Naive thymus-derived CD8-positive, alpha-beta T cell (primary cell): ENCODE results near the gene XRCC1. TPM values are rescaled to one million over a fixed set of nuclear protein-coding genes. Genes with fewer than 3 reads are reported as not detected.

Experiments
- ATAC-seq, 2 donors: fragments of 150-1000 bp; cut with Tn5 transposase in 1 of 2; sonication (Bioruptor Pico), chemical (Tn5 transposase) in 1 of 2; 1 replicate in 1 of 2; 2 replicates in 1 of 2; pipeline ENCODE4 v1.10.0; 2021; ENCODE audit warnings: mild to moderate bottlenecking in 2 of 2, moderate library complexity in 2 of 2
- POLR2A ChIA-PET: fragments of 350-600 bp; sonication (Branson Sonifier 250); formaldehyde crosslinking; loops from one replicate; lab custom pipeline; 2021; ENCODE audit warnings: antibody characterized with exemption; lab: Charles Lee
- DNase-seq, 10 donors: peaks; one replicate each; pipeline versions ENCODE4 v3.0.0 to v3.0.0-alpha.2; 2020 to 2022
- H3K27ac Mint-ChIP-seq, 10 donors: one replicate each; pipeline ENCODE4 v1.8.0; 2020 to 2022; ENCODE audit warnings: mild to moderate bottlenecking in 10 of 10, mixed read lengths in 10 of 10, moderate library complexity in 4 of 10, inconsistent platforms in 1 of 10
- H3K27me3 Mint-ChIP-seq, 5 donors: one replicate each; pipeline ENCODE4 v1.8.0; 2021 to 2022; ENCODE audit warnings: mixed read lengths in 5 of 5
- H3K36me3 Mint-ChIP-seq, 3 donors: one replicate each; pipeline ENCODE4 v1.8.0; 2020 to 2022; ENCODE audit warnings: mixed read lengths in 3 of 3, mild to moderate bottlenecking in 2 of 3, inconsistent platforms in 1 of 3
- H3K4me1 Mint-ChIP-seq, 4 donors: one replicate each; pipeline ENCODE4 v1.8.0; 2021 to 2022; ENCODE audit warnings: mixed read lengths in 4 of 4
- H3K4me3 Mint-ChIP-seq, 10 donors: one replicate each; pipeline ENCODE4 v1.8.0; 2020 to 2022; ENCODE audit warnings: mild to moderate bottlenecking in 10 of 10, mixed read lengths in 10 of 10, moderate library complexity in 6 of 10, inconsistent platforms in 1 of 10
- H3K9me3 Mint-ChIP-seq, 9 donors: one replicate each; pipeline ENCODE4 v1.8.0; 2020 to 2022; ENCODE audit warnings: mixed read lengths in 9 of 9, mild to moderate bottlenecking in 3 of 9, inconsistent platforms in 1 of 9, moderate library complexity in 1 of 9
- polyA plus RNA-seq, 3 donors: library from polyadenylated mRNA; unstranded; fragments of 300-500 nt; fragmentation: Illumina TruSeq; gene quantifications; one replicate each; pipeline ENCODE4 v1.2.3, GENCODE V29; 2021
- total RNA-seq, 8 experiments: library from RNA in 2 of 8; stranded (reverse) in 2 of 8; gene quantifications; one replicate each; pipeline ENCODE4 v1.2.3 and lab custom pipeline; 2021 to 2026

XRCC1 gene
- total and polyA plus RNA-seq, 5 experiments from 2014 or later: 16.8 to 39.0 (median 34.6) TPM

DNA sequence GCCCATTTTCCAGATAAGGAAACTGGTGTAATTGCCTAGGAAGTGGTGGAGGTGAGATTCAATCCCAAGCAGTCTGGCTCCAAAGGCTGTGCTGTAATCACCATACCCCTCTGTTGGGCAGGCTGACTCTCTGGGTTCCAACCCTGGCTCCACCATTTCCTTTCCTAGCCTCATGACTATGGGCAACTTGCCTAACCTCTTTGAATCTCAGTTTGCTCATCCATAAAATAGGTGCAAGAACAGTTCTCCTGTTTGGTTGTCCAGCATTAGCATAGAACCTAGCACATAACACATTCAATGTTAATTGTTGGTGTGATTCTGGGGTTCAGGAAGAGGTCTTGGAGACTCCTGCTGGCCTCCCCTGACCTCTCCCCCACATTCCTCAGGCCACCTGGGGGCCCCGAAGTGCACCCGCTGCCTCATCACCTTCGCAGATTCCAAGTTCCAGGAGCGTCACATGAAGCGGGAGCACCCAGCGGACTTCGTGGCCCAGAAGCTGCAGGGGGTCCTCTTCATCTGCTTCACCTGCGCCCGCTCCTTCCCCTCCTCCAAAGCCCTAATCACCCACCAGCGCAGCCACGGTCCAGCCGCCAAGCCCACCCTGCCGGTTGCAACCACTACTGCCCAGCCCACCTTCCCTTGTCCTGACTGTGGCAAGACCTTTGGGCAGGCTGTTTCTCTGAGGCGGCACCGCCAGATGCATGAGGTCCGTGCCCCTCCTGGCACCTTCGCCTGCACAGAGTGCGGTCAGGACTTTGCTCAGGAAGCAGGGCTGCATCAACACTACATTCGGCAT, 23.3 kb upstream of the XRCC1 start:
- Mint-ChIP-seq H3K36me3 (peaks cover 0 to 36% (median 0%) of the 10 kb centered on the region in 3 donors), H3K9me3 (no peaks in the 10 kb centered on the region), H3K27ac (peak overlapping the region in 7 of 10 donors; percentile 33 to 100 (median 100)), H3K27me3 (peaks cover 0 to 2% (median 0%) of the 10 kb centered on the region in 5 donors), H3K4me3 (peak overlapping the region in 5 of 10 donors; percentile 43 to 99 (median 96)), H3K4me1 (peaks cover 24 to 46% (median 42%) of the 10 kb centered on the region in 4 donors)
- POLR2A ChIA-PET: interaction anchor here (0.7 kb wide), 1 partner anchor 540 kb away, joined by 3 read pairs; no protein-coding TSS in a partner anchor
- ATAC-seq: no peak
- no peak for DNase-seq

DNA sequence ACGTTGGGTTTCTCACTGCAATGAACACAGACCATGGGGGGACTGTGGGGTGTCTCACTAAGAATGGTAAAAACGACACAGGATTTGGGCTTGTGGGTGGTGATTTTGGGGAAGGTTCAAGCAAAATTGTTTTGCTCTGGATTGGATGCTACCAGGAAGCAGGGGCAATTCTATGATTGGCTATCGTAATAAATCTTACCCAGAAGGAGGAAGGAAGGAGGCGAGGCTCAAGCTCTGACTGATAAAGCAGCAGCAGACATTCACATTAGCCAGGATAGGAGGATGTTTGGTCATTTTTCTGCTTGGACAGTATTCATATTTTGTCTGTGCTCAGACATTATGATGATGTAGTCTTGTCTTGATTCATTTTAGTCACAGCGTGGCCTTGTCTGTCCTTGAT, 22.5 kb upstream of the XRCC1 start:
- H3K36me3 Mint-ChIP-seq: peaks cover 0 to 41% (median 0%) of the 10 kb centered on the region in 3 donors
- POLR2A ChIA-PET: interaction anchor here (1.5 to 5.4 kb wide), 4 partner anchors 23 to 64 kb away, joined by 5 to 55 read pairs (median 50); partner anchors contain the start of genes PINLYP, XRCC1 and ZNF575

DNA sequence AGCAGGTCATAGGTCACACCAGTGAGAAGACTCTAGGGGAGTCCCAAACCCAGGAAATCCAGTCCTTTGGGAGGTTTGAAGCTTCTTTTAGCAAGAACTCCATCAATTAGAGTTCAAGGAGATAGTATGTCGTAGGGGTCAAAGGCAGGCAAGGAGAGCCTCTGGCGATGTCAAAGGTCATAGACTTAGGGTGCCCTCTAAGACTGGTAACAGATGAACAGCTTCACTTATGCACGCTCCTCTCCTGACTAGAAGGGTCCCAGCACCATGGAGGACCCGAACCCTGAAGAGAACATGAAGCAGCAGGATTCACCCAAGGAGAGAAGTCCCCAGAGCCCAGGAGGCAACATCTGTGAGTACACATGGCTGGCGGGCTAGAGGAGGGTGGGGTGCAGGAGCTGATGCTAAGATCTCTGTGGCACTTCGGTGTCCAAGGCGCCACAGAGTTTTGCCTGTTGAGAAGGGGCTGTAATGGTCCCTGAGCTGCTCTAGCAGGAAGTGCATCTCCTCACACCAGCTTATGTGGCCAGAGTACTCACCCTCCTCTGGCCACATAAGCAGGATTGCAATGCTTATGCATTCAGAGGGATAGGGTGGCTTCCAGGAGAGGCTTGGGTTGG, 21.6 kb upstream of the XRCC1 start:
- H3K36me3 Mint-ChIP-seq: peaks cover 0 to 42% (median 3%) of the 10 kb centered on the region in 3 donors
- H3K9me3 Mint-ChIP-seq: no peaks in the 10 kb centered on the region
- peak in 1 of 10 donors; percentile 18 for DNase-seq
- peak overlapping the region; percentile 96 to 100 (median 100) for H3K27ac Mint-ChIP-seq
- ATAC-seq: no peak
- H3K4me1 Mint-ChIP-seq: peaks cover 30 to 53% (median 47%) of the 10 kb centered on the region in 4 donors
- H3K4me3 Mint-ChIP-seq: peak overlapping the region; percentile 94 to 99 (median 96)
- peaks cover 0 to 2% (median 0%) of the 10 kb centered on the region in 5 donors for H3K27me3 Mint-ChIP-seq
- POLR2A ChIA-PET: interaction anchor here (0.6 to 5.4 kb wide), 14 partner anchors 9 to 158 kb away, joined by 3 to 55 read pairs (median 10); partner anchors contain the start of genes PINLYP, XRCC1, ZNF428 and ZNF575

More for the DNA sequence above, 22.5 kb upstream of the XRCC1 start:
- Mint-ChIP-seq H3K27me3 (peaks cover 0 to 2% (median 0%) of the 10 kb centered on the region in 5 donors), H3K4me3 (peak overlapping the region; percentile 94 to 99 (median 96)), H3K9me3 (no peaks in the 10 kb centered on the region), H3K27ac (peak overlapping the region; percentile 96 to 100 (median 100)), H3K4me1 (peaks cover 27 to 53% (median 47%) of the 10 kb centered on the region in 4 donors)
- ATAC-seq (no peak), DNase-seq (no peak)

DNA sequence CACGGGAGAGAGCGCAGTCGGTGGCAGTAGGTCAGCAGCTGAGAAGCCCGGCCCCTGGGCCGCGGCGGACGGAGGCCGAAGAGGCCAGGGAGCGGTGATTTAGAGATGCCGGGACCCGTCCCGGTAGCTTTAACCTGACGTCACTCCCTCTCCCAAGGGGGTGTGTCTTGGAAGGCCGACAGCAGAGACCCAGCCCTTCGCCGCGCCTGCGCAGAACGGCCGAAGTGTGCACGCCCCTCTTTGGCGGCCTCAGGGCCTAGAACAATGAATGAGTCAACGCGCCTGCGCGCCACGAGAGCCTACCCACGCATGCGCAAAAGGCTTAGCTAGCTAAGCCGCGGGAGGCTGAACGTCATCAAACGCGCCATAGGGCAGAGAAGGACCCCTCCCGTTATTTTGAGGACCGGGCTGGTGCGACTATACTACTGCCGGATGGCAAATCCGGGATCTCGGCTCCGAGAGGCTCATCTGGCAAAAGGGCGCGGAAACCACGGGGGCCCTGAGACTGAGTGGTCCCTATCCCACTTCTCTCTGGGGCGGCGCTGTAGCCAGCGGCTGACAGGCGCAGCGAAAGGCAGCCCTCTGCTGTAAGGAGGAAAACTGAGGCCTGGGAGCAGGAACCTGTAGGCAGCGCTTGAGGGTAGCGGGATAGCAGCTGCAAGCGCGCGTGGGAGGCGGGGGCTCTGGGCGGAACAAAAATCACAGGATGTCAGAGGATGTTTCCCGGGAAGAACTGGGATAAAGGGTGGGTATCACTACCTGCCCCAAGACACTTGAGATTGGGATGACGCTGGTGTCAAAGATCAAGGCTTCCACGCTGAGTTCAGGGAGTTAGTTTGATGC, 20.9 kb upstream of the XRCC1 start, which contains the start of the genes IRGQ and ZNF576:
TSS of gene IRGQ (minus strand) at position 136 of the 843 bp plus-strand sequence. CDS start 796 bp downstream, outside the sequence.
TSS of gene ZNF576 (plus strand) at position 597 of the 843 bp plus-strand sequence. CDS start 514 bp downstream, outside the sequence.
- Mint-ChIP-seq H3K4me1 (peaks cover 26 to 53% (median 47%) of the 10 kb centered on the region in 4 donors), H3K9me3 (no peaks in the 10 kb centered on the region), H3K27ac (peak within 1 kb of the TSS; percentile 96 to 100 (median 100)), H3K36me3 (peaks cover 0 to 35% (median 3%) of the 10 kb centered on the region in 3 donors), H3K27me3 (peaks cover 0 to 2% (median 0%) of the 10 kb centered on the region in 5 donors), H3K4me3 (peak within 1 kb of the TSS; percentile 94 to 99 (median 96))
- peak; percentile 74 to 79 for ATAC-seq
- DNase-seq: peak; percentile 99 to 100 (median 100)
- POLR2A ChIA-PET: interaction anchor here (0.5 to 5.4 kb wide), 20 partner anchors 8 to 181 kb away, joined by 3 to 55 read pairs (median 9); partner anchors contain the start of genes PINLYP, XRCC1, ZNF428 and ZNF575

DNA sequence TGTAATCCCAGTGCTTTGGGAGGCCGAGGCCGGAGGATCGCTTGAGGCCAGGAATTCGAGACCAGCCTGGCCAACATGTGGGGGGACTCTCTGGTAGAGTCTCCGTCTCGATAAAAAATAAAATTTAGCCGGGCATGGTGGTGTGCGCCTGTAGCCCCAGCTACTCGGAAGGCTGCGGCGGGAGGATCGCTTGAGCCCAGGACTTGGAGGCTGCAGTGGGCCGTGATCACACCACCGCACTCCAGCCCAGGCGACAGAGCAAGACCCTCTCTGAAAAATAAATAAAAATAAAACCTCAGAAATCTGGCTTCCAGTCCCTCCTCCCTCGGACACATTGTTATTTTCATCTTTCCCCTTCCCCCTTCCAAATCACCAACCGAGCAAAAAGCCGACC, 20.3 kb upstream of the XRCC1 start:
- DNase-seq: no peak
- H3K4me1 Mint-ChIP-seq: peaks cover 27 to 55% (median 49%) of the 10 kb centered on the region in 4 donors
- peaks cover 0 to 2% (median 0%) of the 10 kb centered on the region in 5 donors for H3K27me3 Mint-ChIP-seq
- ATAC-seq: peak; percentile 13 to 29
- POLR2A ChIA-PET: interaction anchor here (0.5 to 5.4 kb wide), 18 partner anchors 8 to 182 kb away, joined by 3 to 55 read pairs (median 9); partner anchors contain the start of genes PINLYP, XRCC1 and ZNF575
- peaks cover 0 to 33% (median 3%) of the 10 kb centered on the region in 3 donors for H3K36me3 Mint-ChIP-seq
- H3K9me3 Mint-ChIP-seq: no peaks in the 10 kb centered on the region
- H3K27ac Mint-ChIP-seq: peak overlapping the region; percentile 96 to 100 (median 100)
- H3K4me3 Mint-ChIP-seq: peak overlapping the region; percentile 94 to 99 (median 96)

DNA sequence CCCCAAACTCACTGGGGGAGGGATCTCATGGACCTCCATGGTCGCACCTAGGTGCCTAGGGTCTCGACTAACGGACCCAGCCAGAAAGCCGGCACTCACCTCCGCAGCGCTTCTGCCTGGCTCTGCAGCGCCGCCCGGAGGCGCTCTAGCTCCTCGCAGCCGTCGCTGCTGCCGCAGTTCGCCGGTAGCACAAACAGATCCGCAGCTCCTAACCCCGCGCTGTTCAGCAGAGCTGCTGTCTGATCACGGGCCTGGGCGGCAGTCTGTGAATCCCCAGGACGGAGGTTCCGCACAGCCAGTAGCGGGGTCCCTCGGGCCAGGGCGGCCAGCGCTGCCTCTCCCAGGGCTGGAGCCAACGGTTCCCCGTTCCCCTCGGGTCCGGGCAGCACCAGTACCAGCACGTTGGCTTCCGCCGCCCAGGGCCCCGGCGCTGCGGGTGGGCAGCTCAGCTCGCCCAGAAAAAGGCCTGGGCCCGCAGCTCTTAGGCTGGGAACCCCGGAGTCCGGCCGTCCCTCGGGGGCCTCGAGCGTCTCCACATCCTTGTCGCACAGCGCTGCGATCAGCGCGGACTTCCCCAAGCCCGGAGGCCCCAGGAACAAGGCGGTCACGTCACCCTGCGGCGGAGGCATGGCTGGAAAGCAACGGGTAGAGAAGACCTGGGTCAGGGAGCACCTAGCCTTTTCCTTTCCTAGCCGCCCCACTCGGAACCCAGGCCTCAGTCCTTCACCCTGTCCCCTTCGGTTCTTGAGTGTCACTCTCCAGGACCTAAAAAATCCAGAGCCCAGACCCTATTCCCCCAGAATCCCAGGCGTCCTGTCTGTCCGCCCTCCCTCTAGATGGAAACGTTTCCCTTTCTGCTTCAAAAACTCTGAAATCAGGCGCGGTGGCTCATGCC, 19.6 kb upstream of the XRCC1 start:
- Mint-ChIP-seq H3K36me3 (peaks cover 0 to 29% (median 3%) of the 10 kb centered on the region in 3 donors), H3K27ac (peak overlapping the region; percentile 96 to 100 (median 100)), H3K4me1 (peaks cover 27 to 61% (median 53%) of the 10 kb centered on the region in 4 donors), H3K4me3 (peak overlapping the region; percentile 94 to 99 (median 96)), H3K27me3 (peaks cover 0 to 2% (median 0%) of the 10 kb centered on the region in 5 donors), H3K9me3 (no peaks in the 10 kb centered on the region)
- DNase-seq (peak; percentile 61 to 83 (median 70)), ATAC-seq (peak; percentile 63 to 72)
- POLR2A ChIA-PET: interaction anchor here (0.7 to 5.4 kb wide), 15 partner anchors 11 to 155 kb away, joined by 3 to 55 read pairs (median 10); partner anchors contain the start of genes PINLYP, XRCC1 and ZNF575

DNA sequence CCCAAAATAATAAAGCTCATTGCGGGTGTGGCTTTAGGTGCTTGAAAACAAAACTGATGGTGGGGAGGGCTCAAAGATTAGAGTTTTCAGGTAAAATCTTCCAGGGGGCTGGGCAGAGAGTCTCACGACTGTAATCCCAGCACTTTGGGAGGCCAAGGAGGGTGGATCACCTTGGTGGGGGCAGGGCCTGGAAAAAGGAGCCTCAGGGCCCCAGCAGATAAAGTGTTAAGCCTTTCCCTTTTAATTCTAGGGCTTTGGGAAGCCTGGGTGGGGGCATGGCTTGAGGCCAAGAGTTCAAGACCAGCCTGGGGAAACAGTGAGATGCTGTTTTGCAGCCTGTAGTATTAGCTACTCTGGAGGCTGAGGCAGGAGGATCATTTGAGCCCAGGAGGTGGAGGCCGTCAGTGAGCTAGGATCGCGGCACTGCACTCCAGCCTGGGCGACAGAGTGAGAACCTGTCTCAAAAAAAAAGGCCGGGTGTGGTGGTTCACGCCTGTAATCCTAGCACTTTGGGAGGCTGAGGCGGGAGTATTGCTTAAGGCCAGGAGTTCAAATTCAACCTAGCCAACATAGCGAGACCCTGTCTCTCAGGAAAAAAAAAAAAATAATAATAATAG, 18.9 kb upstream of the XRCC1 start:
- DNase-seq (no peak), ATAC-seq (no peak)
- Mint-ChIP-seq H3K27me3 (peaks cover 0 to 2% (median 0%) of the 10 kb centered on the region in 5 donors), H3K27ac (peak overlapping the region in 6 of 10 donors; percentile 10 to 91 (median 79)), H3K4me3 (peak overlapping the region; percentile 16 to 99 (median 78)), H3K36me3 (peaks cover 0 to 21% (median 3%) of the 10 kb centered on the region in 3 donors), H3K4me1 (peaks cover 31 to 69% (median 57%) of the 10 kb centered on the region in 4 donors), H3K9me3 (no peaks in the 10 kb centered on the region)
- POLR2A ChIA-PET: interaction anchor here (0.7 to 5.4 kb wide), 13 partner anchors 10 to 155 kb away, joined by 3 to 55 read pairs (median 7); partner anchors contain the start of genes PINLYP, XRCC1 and ZNF575

DNA sequence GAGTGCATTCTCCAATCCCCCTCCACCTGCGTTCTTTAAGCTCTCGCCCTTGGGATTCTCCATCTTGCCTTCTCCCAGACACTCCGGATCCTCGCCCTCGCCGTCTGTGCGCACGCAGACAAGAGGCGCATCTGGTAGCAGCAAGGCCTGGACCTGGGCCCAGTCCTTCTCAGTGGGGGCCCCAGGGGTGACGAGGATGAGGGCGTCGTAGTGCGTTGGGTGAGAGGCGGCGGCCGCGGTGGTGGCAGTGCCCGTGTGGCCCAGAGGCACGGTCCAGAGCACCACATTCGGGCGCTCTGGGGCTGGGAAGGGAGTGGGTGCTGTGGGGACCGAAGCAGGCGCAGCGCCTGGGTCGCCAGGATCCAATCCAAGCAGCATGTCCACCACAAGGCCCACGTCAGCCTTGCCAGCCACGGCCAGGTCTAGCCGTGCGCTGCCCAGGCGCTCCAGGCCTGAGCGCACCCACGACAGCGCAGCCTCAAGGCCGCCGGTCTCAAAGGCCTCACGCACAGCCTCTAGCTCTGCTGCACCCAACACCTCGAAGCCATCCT, 17.5 kb upstream of the XRCC1 start:
- POLR2A ChIA-PET: interaction anchor here (0.9 to 5.4 kb wide), 3 partner anchors 13 to 59 kb away, joined by 3 to 51 read pairs (median 49); partner anchors contain the start of gene ZNF575
- no peak for ATAC-seq
- Mint-ChIP-seq H3K27ac (peak overlapping the region in 1 of 10 donors; percentile 80), H3K27me3 (peaks cover 0 to 2% (median 0%) of the 10 kb centered on the region in 5 donors), H3K4me1 (peaks cover 30 to 58% (median 51%) of the 10 kb centered on the region in 4 donors), H3K9me3 (no peaks in the 10 kb centered on the region), H3K36me3 (peaks cover 0 to 14% (median 3%) of the 10 kb centered on the region in 3 donors), H3K4me3 (peak overlapping the region in 2 of 10 donors; percentile 45 to 68)
- DNase-seq: no peak

DNA sequence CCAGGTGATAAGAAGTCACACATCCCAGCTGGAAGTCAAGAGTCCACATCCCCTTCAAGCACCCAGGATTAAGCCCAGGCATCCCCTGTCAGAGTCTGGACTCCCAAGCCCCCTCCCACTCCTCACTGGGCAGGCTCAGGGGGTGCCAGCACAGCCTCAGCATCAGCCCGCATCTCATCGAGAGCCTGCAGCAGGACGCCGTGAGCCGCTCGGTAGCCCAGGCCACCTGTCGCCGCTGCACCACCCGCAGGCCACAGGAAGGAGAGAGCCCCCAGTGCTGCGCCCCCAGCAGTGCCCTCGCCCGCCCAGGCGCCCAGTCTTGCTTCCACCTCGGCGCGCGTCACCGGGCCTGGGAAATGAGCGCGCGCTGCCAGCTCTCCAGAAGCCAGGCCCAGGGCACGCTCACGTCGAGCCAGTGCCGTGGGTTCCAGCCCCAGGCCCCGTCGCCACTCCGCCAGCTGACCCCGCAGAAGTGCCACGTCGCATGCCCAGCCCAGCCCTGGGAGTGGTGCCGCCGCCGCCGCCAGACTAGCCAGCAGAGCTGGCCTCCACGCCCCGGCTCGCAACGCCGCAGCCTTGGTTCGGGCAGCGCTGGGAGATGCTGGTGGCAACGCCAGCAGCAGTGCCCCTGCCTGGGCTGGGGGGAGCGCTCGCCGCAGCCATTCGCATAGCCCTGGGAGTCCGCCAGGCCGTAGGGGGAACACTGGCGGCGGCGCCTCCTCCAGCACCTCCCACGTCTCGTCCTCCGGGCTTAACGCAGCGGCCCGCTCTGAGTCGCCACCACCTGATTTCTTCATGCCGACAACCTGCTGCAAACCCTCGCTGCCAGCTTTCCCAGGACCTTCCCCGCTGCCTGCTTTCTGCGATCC, 16.8 kb upstream of the XRCC1 start:
- ATAC-seq (no peak), DNase-seq (no peak)
- H3K27ac Mint-ChIP-seq: no peak overlapping the region
- POLR2A ChIA-PET: interaction anchor here (0.9 to 5.4 kb wide), 2 partner anchors 12 to 58 kb away, joined by 3 to 51 read pairs; partner anchors contain the start of gene ZNF575
- peaks cover 0 to 11% (median 3%) of the 10 kb centered on the region in 3 donors for H3K36me3 Mint-ChIP-seq
- H3K4me3 Mint-ChIP-seq: no peak overlapping the region
- peaks cover 0 to 2% (median 0%) of the 10 kb centered on the region in 5 donors for H3K27me3 Mint-ChIP-seq
- H3K4me1 Mint-ChIP-seq: peaks cover 25 to 51% (median 44%) of the 10 kb centered on the region in 4 donors
- no peaks in the 10 kb centered on the region for H3K9me3 Mint-ChIP-seq
